Subcutaneous abdominal adipose tissue (tissue), 5 donors: ENCODE results near the gene HMCN2.

Source experiments
- H3K27ac ChIP-seq: one replicate; pipeline ENCODE4 v1.7.0; 2013; ENCODE audit warnings: low read depth, mild to moderate bottlenecking, inconsistent platforms, low read length, moderate library complexity
- H3K27me3 ChIP-seq, 5 donors: one replicate each; pipeline ENCODE4 v1.7.0; 2013; ENCODE audit warnings: low read length in 5 of 5, inconsistent platforms in 1 of 5; ENCODE audit not compliant: control insufficient read depth in 5 of 5, insufficient read depth in 4 of 5
- H3K36me3 ChIP-seq, 5 donors: one replicate each; pipeline ENCODE4 v1.7.0; 2013; ENCODE audit warnings: low read length in 5 of 5; ENCODE audit not compliant: control insufficient read depth in 5 of 5, insufficient read depth in 5 of 5
- H3K4me1 ChIP-seq, 5 donors: one replicate each; pipeline ENCODE4 v1.7.0; 2013; ENCODE audit warnings: low read length in 5 of 5, mild to moderate bottlenecking in 3 of 5, moderate library complexity in 1 of 5; ENCODE audit not compliant: control insufficient read depth in 5 of 5, insufficient read depth in 5 of 5
- H3K4me3 ChIP-seq, 5 donors: one replicate each; pipeline ENCODE4 v1.7.0; 2013; ENCODE audit warnings: low read length in 5 of 5, low read depth in 1 of 5
- H3K9ac ChIP-seq, 5 donors: one replicate each; pipeline ENCODE4 v1.7.0; 2013; ENCODE audit warnings: low read length in 5 of 5, mild to moderate bottlenecking in 4 of 5, moderate library complexity in 3 of 5
- H3K9me3 ChIP-seq, 5 donors: one replicate each; pipeline ENCODE4 v1.7.0; 2013; ENCODE audit warnings: low read length in 5 of 5; ENCODE audit not compliant: control insufficient read depth in 5 of 5
- donor health status: healthy.
- donor health status: healthy.
- donor health status: healthy.
- donor health status: healthy.
- donor health status: healthy.

The HMCN2 gene

GRCh38 chr9:130473566-130473965, 208.0 kb downstream of the HMCN2 start:
- Histone ChIP-seq H3K27me3 (no peaks in the 10 kb centered on the region), H3K36me3 (peaks cover 0 to 80% (median 65%) of the 10 kb centered on the region in 5 donors), H3K4me1 (no peaks in the 10 kb centered on the region), H3K9ac (no peak overlapping the region), H3K27ac (no peak overlapping the region), H3K4me3 (no peak overlapping the region), H3K9me3 (no peaks in the 10 kb centered on the region)

- H3K36me3 ChIP-seq: peaks cover 0 to 75% (median 65%) of the 10 kb centered on the region in 5 donors
- H3K27ac ChIP-seq: no peak overlapping the region
- H3K9ac ChIP-seq: no peak overlapping the region
- no peak overlapping the region for H3K4me3 ChIP-seq
- H3K9me3 ChIP-seq: no peaks in the 10 kb centered on the region
- H3K27me3 ChIP-seq: no peaks in the 10 kb centered on the region
- H3K4me1 ChIP-seq: no peaks in the 10 kb centered on the region
These were observed 208.5 kb downstream of the HMCN2 start for GRCh38 chr9:130474106-130474505.

GRCh38 chr9:130476151-130476730, 210.7 kb downstream of the HMCN2 start:
- Histone ChIP-seq H3K9ac (no peak overlapping the region), H3K4me3 (no peak overlapping the region), H3K27me3 (no peaks in the 10 kb centered on the region), H3K27ac (no peak overlapping the region), H3K36me3 (peaks cover 0 to 79% (median 66%) of the 10 kb centered on the region in 5 donors), H3K9me3 (no peaks in the 10 kb centered on the region), H3K4me1 (no peaks in the 10 kb centered on the region)

GRCh38 chr9:130477564-130477963, 212.0 kb downstream of the HMCN2 start:
- H3K4me3 ChIP-seq: no peak overlapping the region
- H3K27me3 ChIP-seq: no peaks in the 10 kb centered on the region
- H3K4me1 ChIP-seq: no peaks in the 10 kb centered on the region
- no peaks in the 10 kb centered on the region for H3K9me3 ChIP-seq
- peaks cover 0 to 79% (median 68%) of the 10 kb centered on the region in 5 donors for H3K36me3 ChIP-seq
- no peak overlapping the region for H3K27ac ChIP-seq
- no peak overlapping the region for H3K9ac ChIP-seq

GRCh38 chr9:130478152-130478551, 212.6 kb downstream of the HMCN2 start:
- Histone ChIP-seq H3K4me1 (no peaks in the 10 kb centered on the region), H3K9ac (no peak overlapping the region), H3K4me3 (no peak overlapping the region), H3K36me3 (peaks cover 0 to 79% (median 64%) of the 10 kb centered on the region in 5 donors), H3K27me3 (no peaks in the 10 kb centered on the region), H3K27ac (no peak overlapping the region), H3K9me3 (no peaks in the 10 kb centered on the region)

GRCh38 chr9:130478736-130479575, 213.4 kb downstream of the HMCN2 start:
- Histone ChIP-seq H3K27me3 (no peaks in the 10 kb centered on the region), H3K9me3 (no peaks in the 10 kb centered on the region), H3K4me3 (no peak overlapping the region), H3K27ac (no peak overlapping the region), H3K4me1 (no peaks in the 10 kb centered on the region), H3K9ac (no peak overlapping the region), H3K36me3 (peaks cover 0 to 81% (median 66%) of the 10 kb centered on the region in 5 donors)

- no peaks in the 10 kb centered on the region for H3K27me3 ChIP-seq
- H3K4me3 ChIP-seq: no peak overlapping the region
- H3K9ac ChIP-seq: no peak overlapping the region
- H3K27ac ChIP-seq: no peak overlapping the region
- no peaks in the 10 kb centered on the region for H3K4me1 ChIP-seq
- H3K9me3 ChIP-seq: no peaks in the 10 kb centered on the region
- H3K36me3 ChIP-seq: peaks cover 0 to 80% (median 66%) of the 10 kb centered on the region in 5 donors
These were observed 214.0 kb downstream of the HMCN2 start for GRCh38 chr9:130479587-130479986.

- H3K27ac ChIP-seq: no peak overlapping the region
- H3K9me3 ChIP-seq: no peaks in the 10 kb centered on the region
- no peaks in the 10 kb centered on the region for H3K27me3 ChIP-seq
- no peak overlapping the region for H3K9ac ChIP-seq
- H3K4me1 ChIP-seq: no peaks in the 10 kb centered on the region
- no peak overlapping the region for H3K4me3 ChIP-seq
- H3K36me3 ChIP-seq: peaks cover 0 to 84% (median 72%) of the 10 kb centered on the region in 5 donors
These were observed 215.1 kb downstream of the HMCN2 start for GRCh38 chr9:130480673-130481072.

- Histone ChIP-seq H3K4me3 (no peak overlapping the region), H3K9me3 (no peaks in the 10 kb centered on the region), H3K9ac (no peak overlapping the region), H3K27me3 (no peaks in the 10 kb centered on the region), H3K27ac (no peak overlapping the region), H3K36me3 (peaks cover 0 to 80% (median 72%) of the 10 kb centered on the region in 5 donors), H3K4me1 (no peaks in the 10 kb centered on the region)
These were observed 216.9 kb downstream of the HMCN2 start for GRCh38 chr9:130482463-130482862.

GRCh38 chr9:130483371-130483971, 217.9 kb downstream of the HMCN2 start:
- Histone ChIP-seq H3K36me3 (peaks cover 0 to 72% (median 64%) of the 10 kb centered on the region in 5 donors), H3K9ac (no peak overlapping the region), H3K27me3 (no peaks in the 10 kb centered on the region), H3K4me1 (peaks cover 0 to 7% (median 0%) of the 10 kb centered on the region in 5 donors), H3K4me3 (no peak overlapping the region), H3K27ac (no peak overlapping the region), H3K9me3 (no peaks in the 10 kb centered on the region)
